Panc1 (cell line): ENCODE results near the gene TRMT11.

Experiments used
- POLR2AphosphoS5 ChIP-seq: IDR thresholded peaks from 2 replicates; pipeline ENCODE4 v1.6.1; 2012; ENCODE audit warnings: mild to moderate bottlenecking, low read depth, low read length, moderate library complexity
- TF ChIP-seq, protein P1 (sequence below): fragments of 450-650 bp; IDR thresholded peaks from 2 replicates; pipeline ENCODE4 v1.5.1; 2017; ENCODE audit warnings: mild to moderate bottlenecking

DNA sequence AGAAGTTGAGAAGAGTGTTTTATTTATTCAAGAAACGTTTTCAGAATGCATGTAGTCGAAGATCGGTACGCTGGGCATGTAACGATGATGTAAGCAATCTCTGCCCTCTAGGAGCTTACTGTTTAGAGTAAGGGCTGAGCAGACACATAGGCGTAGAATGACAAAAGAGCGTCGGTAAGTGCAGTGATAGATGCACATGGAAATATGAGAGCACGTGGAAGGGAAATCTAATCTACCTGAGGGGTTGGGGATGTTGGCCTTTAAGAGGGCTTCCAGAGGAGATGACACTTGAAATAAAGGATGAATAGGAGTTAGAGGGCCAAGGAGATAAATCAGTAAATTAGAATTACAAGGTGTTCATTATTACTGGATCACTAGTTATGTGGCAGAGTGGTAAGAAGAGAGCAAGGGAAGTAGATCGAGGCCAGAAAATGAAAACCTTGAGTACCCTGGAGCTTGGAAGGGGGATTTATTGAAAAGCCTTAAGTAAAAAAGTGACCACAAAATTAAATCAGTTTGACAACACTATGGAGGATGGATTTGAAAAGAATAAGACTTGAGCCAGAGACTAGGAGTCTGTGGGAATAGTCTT is 782 bp downstream of the TRMT11 start:
- TF ChIP-seq, protein P1, sequence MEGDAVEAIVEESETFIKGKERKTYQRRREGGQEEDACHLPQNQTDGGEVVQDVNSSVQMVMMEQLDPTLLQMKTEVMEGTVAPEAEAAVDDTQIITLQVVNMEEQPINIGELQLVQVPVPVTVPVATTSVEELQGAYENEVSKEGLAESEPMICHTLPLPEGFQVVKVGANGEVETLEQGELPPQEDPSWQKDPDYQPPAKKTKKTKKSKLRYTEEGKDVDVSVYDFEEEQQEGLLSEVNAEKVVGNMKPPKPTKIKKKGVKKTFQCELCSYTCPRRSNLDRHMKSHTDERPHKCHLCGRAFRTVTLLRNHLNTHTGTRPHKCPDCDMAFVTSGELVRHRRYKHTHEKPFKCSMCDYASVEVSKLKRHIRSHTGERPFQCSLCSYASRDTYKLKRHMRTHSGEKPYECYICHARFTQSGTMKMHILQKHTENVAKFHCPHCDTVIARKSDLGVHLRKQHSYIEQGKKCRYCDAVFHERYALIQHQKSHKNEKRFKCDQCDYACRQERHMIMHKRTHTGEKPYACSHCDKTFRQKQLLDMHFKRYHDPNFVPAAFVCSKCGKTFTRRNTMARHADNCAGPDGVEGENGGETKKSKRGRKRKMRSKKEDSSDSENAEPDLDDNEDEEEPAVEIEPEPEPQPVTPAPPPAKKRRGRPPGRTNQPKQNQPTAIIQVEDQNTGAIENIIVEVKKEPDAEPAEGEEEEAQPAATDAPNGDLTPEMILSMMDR = no peak
- TF ChIP-seq POLR2AphosphoS5 = no peak
